ENCODE data around the gene MS4A10.
"Not testable (repeated sequence)": the region's sequence is repeated elsewhere in the genome, so short reads cannot be mapped to it uniquely, and the experiment has no call there.

MS4A10 gene

GRCh38 chr11:60823745-60824306 lies 38.7 kb downstream of the MS4A10 start:
- not testable (repeated sequence) for DNase-seq (ENCODE audit: low spot score); FAIRE-seq

GRCh38 chr11:60825118-60825517 lies 40.0 kb downstream of the MS4A10 start:
- DNase-seq (ENCODE audit: low spot score): no peak
- no peak for FAIRE-seq

- DNase-seq (ENCODE audit: low spot score) (no peak), FAIRE-seq (no peak)
These were observed 40.7 kb downstream of the MS4A10 start for GRCh38 chr11:60825790-60826189.

- DNase-seq (ENCODE audit: low spot score) (no peak), FAIRE-seq (no peak)
These were observed 45.5 kb downstream of the MS4A10 start for GRCh38 chr11:60830478-60831142.

- DNase-seq (ENCODE audit: low spot score): peak; percentile 85
- no peak for FAIRE-seq
These were observed 46.0 kb downstream of the MS4A10 start for GRCh38 chr11:60831143-60831500.

GRCh38 chr11:60831501-60832079 lies 46.5 kb downstream of the MS4A10 start:
- no peak for DNase-seq (ENCODE audit: low spot score)
- no peak for FAIRE-seq

GRCh38 chr11:60834742-60835533 lies 49.8 kb downstream of the MS4A10 start:
- DNase-seq (ENCODE audit: low spot score): no peak
- FAIRE-seq: no peak

GRCh38 chr11:60835534-60835846 lies 50.4 kb downstream of the MS4A10 start:
- no peak for FAIRE-seq
- no peak for DNase-seq (ENCODE audit: low spot score)

- FAIRE-seq: no peak
These were observed 51.9 kb downstream of the MS4A10 start for GRCh38 chr11:60836866-60837515.

GRCh38 chr11:60838132-60838531 lies 53.0 kb downstream of the MS4A10 start:
- DNase-seq (ENCODE audit: low spot score): no peak

More at GRCh38 chr11:60836866-60837515, 51.9 kb downstream of the MS4A10 start:
- no peak for DNase-seq (ENCODE audit: low spot score)

GRCh38 chr11:60840470-60841430 lies 55.6 kb downstream of the MS4A10 start:
- FAIRE-seq (no peak), DNase-seq (ENCODE audit: low spot score) (peak; percentile 69)

More at GRCh38 chr11:60838132-60838531, 53.0 kb downstream of the MS4A10 start:
- FAIRE-seq: no peak

GRCh38 chr11:60841797-60842667 lies 56.9 kb downstream of the MS4A10 start, which contains the start of gene CCDC86:
Gene CCDC86, plus strand, starts transcription at chr11:60842113. Its CDS starts 12 bp downstream, at chr11:60842125.
- peak; percentile 91 for FAIRE-seq

GRCh38 chr11:60842668-60843600 lies 57.8 kb downstream of the MS4A10 start:
- no peak for DNase-seq (ENCODE audit: low spot score)
- FAIRE-seq: no peak

More at GRCh38 chr11:60841797-60842667, 56.9 kb downstream of the MS4A10 start, which contains the start of gene CCDC86:
- peak; percentile 99 for DNase-seq (ENCODE audit: low spot score)

- DNase-seq (ENCODE audit: low spot score) (no peak), FAIRE-seq (no peak)
These were observed 59.1 kb downstream of the MS4A10 start for GRCh38 chr11:60844045-60844869.

- DNase-seq (ENCODE audit: low spot score): no peak
- FAIRE-seq: no peak
These were observed 59.7 kb downstream of the MS4A10 start for GRCh38 chr11:60844870-60845221.

GRCh38 chr11:60845338-60845737 lies 60.2 kb downstream of the MS4A10 start:
- FAIRE-seq (no peak), DNase-seq (ENCODE audit: low spot score) (no peak)

GRCh38 chr11:60847281-60847680 lies 62.1 kb downstream of the MS4A10 start:
- FAIRE-seq: no peak
- DNase-seq (ENCODE audit: low spot score): no peak

Measured in urothelium cell line (cell line).